DMS153 treated with DMSO at 0.1 percent for 48 hours (cell line): ENCODE measurements around the gene IDH3G.

Experiments
- DNase-seq: peaks from one replicate; lab custom pipeline; 2025; ENCODE audit not compliant: unreplicated experiment; lab: John Stamatoyannopoulos, UW

The IDH3G gene

GRCh38 chrX:153816831-153817690, 22.9 kb upstream of the IDH3G start:
- no peak for DNase-seq

- DNase-seq = no peak
Measured at GRCh38 chrX:153814591-153815315, 20.6 kb upstream of the IDH3G start.

DNA sequence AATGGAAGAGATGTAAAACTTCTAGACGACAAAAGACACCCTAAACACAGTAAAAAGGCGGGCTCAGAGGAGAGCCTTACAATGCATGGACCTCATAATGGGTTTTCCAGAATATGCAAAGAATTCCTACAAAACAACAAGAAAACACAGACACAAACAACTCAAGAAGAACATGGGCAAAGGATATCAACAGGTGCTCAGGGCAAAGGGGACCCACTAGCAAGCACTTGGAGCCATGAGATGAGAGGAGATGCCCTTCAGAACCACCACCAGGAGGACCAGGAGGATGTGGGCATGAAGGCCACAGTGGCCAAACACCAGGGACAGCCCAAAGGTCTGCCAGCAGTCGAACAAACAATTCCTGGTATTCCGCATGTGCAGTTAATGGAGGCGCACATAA, 19.0 kb upstream of the IDH3G start:
- no peak for DNase-seq

DNA sequence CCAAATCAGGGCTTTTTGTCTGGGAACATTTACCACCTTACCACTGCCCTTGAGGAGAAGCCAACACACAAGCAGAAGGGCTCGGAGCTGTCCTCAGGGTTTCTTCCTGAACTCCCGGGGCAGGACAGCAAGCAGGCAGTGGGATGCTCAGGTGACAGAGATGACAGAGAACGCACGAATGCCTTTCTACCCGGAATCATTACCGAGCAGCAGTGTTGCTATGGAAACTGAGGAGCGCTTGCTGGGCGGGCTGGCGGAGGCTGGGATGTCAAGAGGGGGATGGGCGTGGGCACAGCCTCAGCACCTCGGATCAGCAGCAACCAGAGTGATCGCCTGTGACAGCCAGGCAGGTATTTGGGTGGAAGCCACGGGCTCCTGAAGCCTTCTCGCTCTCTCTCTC, 18.0 kb upstream of the IDH3G start:
- DNase-seq = no peak

GRCh38 chrX:153807976-153808375, 13.8 kb upstream of the IDH3G start:
- DNase-seq = no peak

DNA sequence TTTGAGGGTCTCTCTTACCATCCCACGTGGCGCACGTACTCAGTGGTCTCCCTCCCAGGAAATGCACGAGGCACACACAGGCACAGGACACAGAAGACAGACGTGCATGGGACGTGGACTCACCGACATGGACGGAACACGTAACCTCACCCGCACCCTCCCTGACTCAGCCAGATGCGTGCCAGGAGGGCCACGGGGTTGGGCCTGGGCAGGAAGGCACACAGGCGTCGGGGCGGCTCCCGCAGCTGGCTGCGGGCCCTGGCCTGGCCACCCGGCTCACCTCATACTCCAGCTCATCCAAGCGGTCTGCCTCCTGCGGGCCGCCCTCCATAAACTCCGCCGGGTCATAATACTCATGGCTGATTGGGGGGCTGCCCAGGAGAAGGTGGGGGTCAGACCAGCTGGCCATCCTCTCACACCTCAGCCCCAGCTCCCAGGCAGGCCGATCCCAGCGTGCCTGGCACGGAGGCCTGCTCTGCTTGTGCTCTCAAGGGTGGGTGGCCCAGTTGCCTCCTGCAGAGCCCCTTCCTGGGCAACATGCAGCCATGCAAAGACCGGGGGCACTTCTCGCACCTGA, 12.9 kb upstream of the IDH3G start:
- DNase-seq = no peak

DNA sequence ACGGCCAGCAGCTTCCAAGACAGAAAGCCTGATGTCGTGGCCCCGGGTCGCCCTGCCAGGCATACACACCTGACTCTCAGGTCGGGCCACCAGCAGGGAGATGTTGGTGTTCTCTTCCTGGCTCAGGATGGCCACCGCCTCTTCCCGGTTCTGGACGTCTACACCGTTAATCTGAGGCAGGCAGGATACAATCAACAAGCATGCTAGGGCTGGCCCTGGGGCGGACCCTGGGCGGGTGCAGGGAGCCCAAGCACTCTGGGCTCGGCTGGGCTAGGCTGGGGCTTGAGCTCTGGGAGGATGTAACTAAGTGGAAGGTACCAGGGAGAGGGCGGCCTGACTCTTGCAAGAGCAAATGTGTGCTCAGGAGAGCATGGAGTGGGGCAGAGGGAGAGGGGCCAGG, 11.3 kb upstream of the IDH3G start:
- DNase-seq = no peak

DNA sequence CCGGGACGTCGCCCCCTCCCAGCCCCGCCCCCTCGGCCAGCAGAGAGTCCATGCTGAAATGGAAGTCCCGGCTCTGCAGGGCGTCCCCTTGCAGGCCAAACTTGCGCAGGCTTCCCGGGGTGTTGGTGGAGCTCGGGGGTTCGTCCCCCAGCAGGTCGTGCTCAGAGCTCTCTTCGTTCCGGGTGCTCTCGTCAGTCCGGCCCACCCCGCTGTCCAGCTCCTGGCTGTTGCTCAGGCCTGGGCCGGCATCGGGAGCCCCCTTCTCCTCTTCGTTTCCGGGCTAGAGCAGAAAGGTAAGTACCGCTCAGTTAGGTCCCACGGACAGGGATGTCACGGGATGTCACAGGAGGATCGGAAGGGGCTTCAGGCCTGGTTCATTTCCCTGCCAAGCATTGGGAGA, 10.4 kb upstream of the IDH3G start:
- DNase-seq = no peak

- DNase-seq = no peak
Measured at GRCh38 chrX:153804100-153804595, 10.0 kb upstream of the IDH3G start.

DNA sequence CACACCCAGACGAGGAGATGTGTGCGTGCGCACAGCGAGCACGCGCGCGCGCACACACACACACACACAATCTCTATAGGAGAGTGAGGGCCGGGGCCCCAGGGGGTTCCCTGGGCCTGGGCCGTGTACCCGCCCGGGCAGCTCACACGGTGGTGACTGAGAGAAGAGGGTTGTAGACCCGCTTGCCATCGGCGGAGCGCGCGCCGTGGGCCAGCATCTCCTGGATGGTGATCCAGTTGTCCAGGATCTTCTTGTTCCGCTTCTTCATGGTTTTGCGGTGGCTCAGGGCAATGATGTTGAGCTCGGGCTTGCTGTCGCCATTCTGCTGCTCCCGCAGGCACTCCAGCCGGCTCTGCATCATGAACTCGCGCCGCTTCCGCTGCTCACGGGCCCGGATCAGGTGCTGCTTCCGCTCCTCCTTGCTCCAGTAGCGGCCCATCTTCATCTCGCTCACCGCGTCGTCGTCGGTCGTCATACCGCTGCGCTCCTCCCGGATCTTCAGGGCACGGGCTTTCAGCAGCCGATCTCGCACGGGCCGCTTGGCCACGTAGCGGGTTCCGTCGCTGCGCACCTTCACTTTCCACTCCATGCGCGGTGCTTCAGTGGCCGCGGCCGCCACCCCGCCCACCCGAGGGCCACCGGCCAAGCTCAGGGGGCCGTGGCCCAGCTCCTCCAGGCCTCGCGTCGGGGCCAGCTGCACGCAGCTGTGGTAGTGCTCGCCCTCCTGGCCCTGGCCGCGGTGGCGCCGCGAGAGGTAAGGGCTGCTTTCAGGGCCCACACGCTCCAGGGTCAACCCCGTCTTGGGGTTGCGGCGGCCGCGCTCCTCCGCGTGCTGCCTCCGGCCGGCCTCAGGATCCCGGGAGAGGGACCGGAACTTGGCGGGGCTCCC, 9.3 kb upstream of the IDH3G start:
- no peak for DNase-seq

GRCh38 chrX:153802513-153803045, 8.4 kb upstream of the IDH3G start:
- no peak for DNase-seq

GRCh38 chrX:153801669-153802068, 7.5 kb upstream of the IDH3G start:
- DNase-seq = no peak

GRCh38 chrX:153800746-153801145, 6.6 kb upstream of the IDH3G start:
- no peak for DNase-seq

GRCh38 chrX:153800177-153800722, 6.1 kb upstream of the IDH3G start:
- no peak for DNase-seq

GRCh38 chrX:153799326-153799725, 5.2 kb upstream of the IDH3G start:
- no peak for DNase-seq

DNA sequence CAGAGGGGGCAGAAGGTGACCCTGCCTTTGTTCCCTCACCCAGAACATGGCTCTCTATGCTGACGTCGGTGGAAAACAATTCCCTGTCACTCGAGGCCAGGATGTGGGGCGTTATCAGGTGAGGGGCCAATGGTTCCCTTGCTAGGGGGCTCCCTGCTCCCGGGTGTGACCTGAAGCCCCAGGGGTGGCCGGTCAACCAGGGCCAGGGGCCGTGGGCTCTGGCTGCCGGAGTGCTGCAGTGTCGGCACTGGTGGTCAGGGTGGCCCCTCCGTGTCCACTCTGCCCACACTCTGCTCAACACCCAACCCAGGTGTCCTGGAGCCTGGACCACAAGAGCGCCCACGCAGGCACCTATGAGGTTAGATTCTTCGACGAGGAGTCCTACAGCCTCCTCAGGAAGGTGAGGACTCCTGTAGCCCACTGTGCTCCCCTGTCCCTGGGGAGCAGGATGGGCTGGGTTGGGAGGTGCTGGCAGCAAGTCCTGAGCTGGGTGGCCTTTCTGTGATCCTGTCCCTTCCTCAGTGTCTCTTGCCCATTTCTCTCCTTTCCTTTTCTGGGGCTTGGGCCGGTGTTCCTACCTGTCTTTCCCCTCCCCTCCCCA, 3.3 kb upstream of the IDH3G start:
- DNase-seq = no peak

DNA sequence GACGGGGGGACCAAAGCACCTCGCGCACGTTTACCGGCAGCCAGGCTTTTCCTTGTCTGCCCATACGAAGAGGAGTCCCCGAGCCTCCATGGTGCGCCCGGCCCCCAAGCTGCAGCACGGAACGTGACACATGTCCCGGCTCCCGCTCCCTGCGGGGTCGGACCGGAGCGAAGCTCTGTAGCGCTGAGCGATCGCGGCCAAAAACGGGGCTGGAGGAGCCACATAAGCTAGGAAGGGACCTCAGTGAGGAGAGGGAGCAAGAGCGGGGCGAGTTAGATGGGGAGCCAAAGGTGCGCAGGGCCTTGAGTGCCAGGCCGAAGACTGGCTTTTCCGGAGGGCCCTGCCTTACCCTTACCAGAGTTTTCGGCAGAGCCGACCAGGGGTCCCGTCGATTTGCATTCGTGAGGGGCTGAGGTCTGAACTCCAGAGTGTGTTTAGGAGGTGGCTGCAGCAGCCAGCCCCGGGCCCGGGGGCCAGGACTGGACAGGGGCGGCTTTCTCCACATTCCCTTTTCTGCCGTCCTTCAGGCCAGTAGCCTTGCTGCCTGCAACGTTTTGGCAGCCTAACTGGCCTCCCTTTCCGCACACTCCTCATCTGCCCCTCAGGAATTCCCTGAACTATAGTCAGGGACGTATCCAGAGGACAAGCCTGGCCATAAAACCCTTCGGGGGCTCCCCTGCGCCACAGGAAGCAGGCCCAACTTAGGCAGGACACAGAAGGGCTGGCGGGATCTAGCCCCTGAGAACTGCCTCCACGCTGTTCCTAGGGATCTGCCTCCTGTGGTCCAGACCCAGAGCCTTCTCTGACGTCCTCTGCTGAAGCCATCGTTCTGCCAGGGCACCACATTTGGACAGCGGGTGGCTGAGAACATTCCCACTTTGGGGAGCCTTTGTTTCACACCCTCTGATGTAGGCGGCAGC, 982 bp upstream of the IDH3G start:
- DNase-seq = no peak

- no peak for DNase-seq
Measured at GRCh38 chrX:153793291-153793690, 884 bp downstream of the IDH3G start.

DNA sequence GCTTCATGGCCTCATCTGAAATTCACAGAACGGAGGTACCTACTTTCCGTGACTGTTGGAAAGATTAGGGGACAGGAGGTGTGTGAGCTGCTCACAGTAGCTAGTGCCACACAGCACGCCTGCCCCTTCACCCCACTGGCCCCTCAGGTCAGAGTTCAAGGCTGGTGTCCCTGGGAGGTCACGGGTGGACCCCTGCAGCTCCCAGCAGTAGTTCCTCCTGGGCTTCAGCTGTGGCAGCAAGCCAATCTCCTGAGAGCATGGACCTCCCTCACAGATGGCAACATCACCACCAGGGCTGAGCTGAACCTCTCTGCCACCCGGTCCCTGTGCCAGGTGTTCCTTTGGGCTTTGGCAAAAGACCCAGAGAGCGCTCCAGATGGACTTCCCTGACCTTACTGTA, 1.8 kb downstream of the IDH3G start:
- DNase-seq = no peak
